ENCODE measurements around the gene ACD. TPM values are rescaled to one million over a fixed set of nuclear protein-coding genes. Genes with fewer than 3 reads are reported as not detected.
"Not testable (repeated sequence)": the region's sequence is repeated elsewhere in the genome, so short reads cannot be mapped to it uniquely, and the experiment has no call there.

The ACD gene
- total RNA-seq (10 to 100 TPM; 29.5 to 38.7 TPM), total RNA-seq (38.8 to 40.0 reads per million in 2 donors)

- Mint-ChIP-seq H3K4me1 (peaks cover 29% of the 10 kb centered on the region), H3K27me3 (no peaks in the 10 kb centered on the region)
- peak; percentile 74 for ATAC-seq
These were observed at the start of gene ACD for GRCh38 chr16:67659675-67660563. ACD (minus strand) TSS chr16:67660260; CDS start chr16:67660220, 40 bp downstream.

GRCh38 chr16:67709050-67709449 lies 49.0 kb upstream of the ACD start:
- Mint-ChIP-seq H3K36me3 (ENCODE audit: low read depth) (peaks cover 8% of the 10 kb centered on the region), H3K27ac (no peak overlapping the region), H3K4me3 (no peak overlapping the region), H3K27me3 (no peaks in the 10 kb centered on the region), H3K4me1 (peaks cover 25% of the 10 kb centered on the region)
- no peaks in the 10 kb centered on the region for H3K9me3 ChIP-seq (ENCODE audit: control insufficient read depth, low read length, poor library complexity, severe bottlenecking)
- no peak for ATAC-seq
- DNase-seq: no peak

More at GRCh38 chr16:67659675-67660563, at the start of gene ACD:
- DNase-seq: peak; percentile 91 to 93 (median 92)
- Mint-ChIP-seq H3K36me3 (ENCODE audit: low read depth) (peaks cover 5% of the 10 kb centered on the region), H3K27ac (peak within 1 kb of the TSS; percentile 91), H3K4me3 (peak within 1 kb of the TSS; percentile 96)
- no peaks in the 10 kb centered on the region for H3K9me3 ChIP-seq (ENCODE audit: control insufficient read depth, low read length, poor library complexity, severe bottlenecking)

GRCh38 chr16:67708368-67708771 lies 48.3 kb upstream of the ACD start:
- no peak for DNase-seq
- H3K4me1 Mint-ChIP-seq: peaks cover 30% of the 10 kb centered on the region
- H3K9me3 ChIP-seq (ENCODE audit: control insufficient read depth, low read length, poor library complexity, severe bottlenecking): no peaks in the 10 kb centered on the region
- H3K27ac Mint-ChIP-seq: no peak overlapping the region
- no peak for ATAC-seq
- peaks cover 8% of the 10 kb centered on the region for H3K36me3 Mint-ChIP-seq (ENCODE audit: low read depth)
- no peak overlapping the region for H3K4me3 Mint-ChIP-seq
- H3K27me3 Mint-ChIP-seq: no peaks in the 10 kb centered on the region

GRCh38 chr16:67707790-67708189 lies 47.7 kb upstream of the ACD start:
- DNase-seq (no peak), ATAC-seq (no peak)
- peaks cover 8% of the 10 kb centered on the region for H3K36me3 Mint-ChIP-seq (ENCODE audit: low read depth)
- no peak overlapping the region for H3K4me3 Mint-ChIP-seq
- no peak overlapping the region for H3K27ac Mint-ChIP-seq
- peaks cover 31% of the 10 kb centered on the region for H3K4me1 Mint-ChIP-seq
- H3K9me3 ChIP-seq (ENCODE audit: control insufficient read depth, low read length, poor library complexity, severe bottlenecking): no peaks in the 10 kb centered on the region
- no peaks in the 10 kb centered on the region for H3K27me3 Mint-ChIP-seq

- H3K27ac Mint-ChIP-seq: no peak overlapping the region
- H3K9me3 ChIP-seq (ENCODE audit: control insufficient read depth, low read length, poor library complexity, severe bottlenecking): no peaks in the 10 kb centered on the region
- H3K36me3 Mint-ChIP-seq (ENCODE audit: low read depth): peaks cover 8% of the 10 kb centered on the region
- DNase-seq (no peak), ATAC-seq (no peak)
- H3K4me3 Mint-ChIP-seq: no peak overlapping the region
- no peaks in the 10 kb centered on the region for H3K27me3 Mint-ChIP-seq
- H3K4me1 Mint-ChIP-seq: peaks cover 31% of the 10 kb centered on the region
These were observed 47.1 kb upstream of the ACD start for GRCh38 chr16:67707210-67707609.

GRCh38 chr16:67704110-67704509 lies 44.0 kb upstream of the ACD start:
- H3K9me3 ChIP-seq (ENCODE audit: control insufficient read depth, low read length, poor library complexity, severe bottlenecking): no peaks in the 10 kb centered on the region
- Mint-ChIP-seq H3K36me3 (ENCODE audit: low read depth) (no peaks in the 10 kb centered on the region), H3K27me3 (no peaks in the 10 kb centered on the region), H3K4me1 (peaks cover 22% of the 10 kb centered on the region), H3K4me3 (peak overlapping the region; percentile 83), H3K27ac (peak overlapping the region; percentile 79)
- ATAC-seq (no peak), DNase-seq (no peak)

GRCh38 chr16:67703626-67704025 lies 43.6 kb upstream of the ACD start:
- H3K27me3 Mint-ChIP-seq: no peaks in the 10 kb centered on the region
- H3K4me1 Mint-ChIP-seq: peaks cover 23% of the 10 kb centered on the region
- ATAC-seq: peak; percentile 66
- H3K4me3 Mint-ChIP-seq: peak overlapping the region; percentile 83
- no peaks in the 10 kb centered on the region for H3K9me3 ChIP-seq (ENCODE audit: control insufficient read depth, low read length, poor library complexity, severe bottlenecking)
- H3K36me3 Mint-ChIP-seq (ENCODE audit: low read depth): no peaks in the 10 kb centered on the region
- H3K27ac Mint-ChIP-seq: peak overlapping the region; percentile 79
- no peak for DNase-seq

- H3K4me1 Mint-ChIP-seq: peaks cover 23% of the 10 kb centered on the region
- H3K9me3 ChIP-seq (ENCODE audit: control insufficient read depth, low read length, poor library complexity, severe bottlenecking): no peaks in the 10 kb centered on the region
- H3K36me3 Mint-ChIP-seq (ENCODE audit: low read depth): no peaks in the 10 kb centered on the region
- no peak overlapping the region for H3K4me3 Mint-ChIP-seq
- DNase-seq (no peak), ATAC-seq (no peak)
- H3K27me3 Mint-ChIP-seq: no peaks in the 10 kb centered on the region
- no peak overlapping the region for H3K27ac Mint-ChIP-seq
These were observed 42.1 kb upstream of the ACD start for GRCh38 chr16:67702130-67702529.

- H3K36me3 Mint-ChIP-seq (ENCODE audit: low read depth): no peaks in the 10 kb centered on the region
- no peak for DNase-seq
- no peak overlapping the region for H3K27ac Mint-ChIP-seq
- no peak for ATAC-seq
- no peaks in the 10 kb centered on the region for H3K27me3 Mint-ChIP-seq
- H3K4me3 Mint-ChIP-seq: no peak overlapping the region
- H3K9me3 ChIP-seq (ENCODE audit: control insufficient read depth, low read length, poor library complexity, severe bottlenecking): no peaks in the 10 kb centered on the region
- peaks cover 23% of the 10 kb centered on the region for H3K4me1 Mint-ChIP-seq
These were observed 41.4 kb upstream of the ACD start for GRCh38 chr16:67701420-67701819.

GRCh38 chr16:67699265-67699664 lies 39.2 kb upstream of the ACD start:
- ATAC-seq: no peak
- no peaks in the 10 kb centered on the region for H3K36me3 Mint-ChIP-seq (ENCODE audit: low read depth)
- H3K9me3 ChIP-seq (ENCODE audit: control insufficient read depth, low read length, poor library complexity, severe bottlenecking): no peaks in the 10 kb centered on the region

GRCh38 chr16:67697422-67698185 lies 37.5 kb upstream of the ACD start:
- peaks cover 11% of the 10 kb centered on the region for H3K4me1 Mint-ChIP-seq
- no peaks in the 10 kb centered on the region for H3K36me3 Mint-ChIP-seq (ENCODE audit: low read depth)
- DNase-seq (no peak), ATAC-seq (no peak)
- H3K27ac Mint-ChIP-seq: no peak overlapping the region
- H3K27me3 Mint-ChIP-seq: no peaks in the 10 kb centered on the region
- peak overlapping the region; percentile 19 for H3K4me3 Mint-ChIP-seq
- H3K9me3 ChIP-seq (ENCODE audit: control insufficient read depth, low read length, poor library complexity, severe bottlenecking): no peaks in the 10 kb centered on the region

More at GRCh38 chr16:67699265-67699664, 39.2 kb upstream of the ACD start:
- peaks cover 21% of the 10 kb centered on the region for H3K4me1 Mint-ChIP-seq
- no peak overlapping the region for H3K4me3 Mint-ChIP-seq
- no peak for DNase-seq
- H3K27me3 Mint-ChIP-seq: no peaks in the 10 kb centered on the region
- no peak overlapping the region for H3K27ac Mint-ChIP-seq

GRCh38 chr16:67694611-67695010 lies 34.6 kb upstream of the ACD start:
- Mint-ChIP-seq H3K27ac (no peak overlapping the region), H3K4me1 (peaks cover 9% of the 10 kb centered on the region), H3K4me3 (no peak overlapping the region), H3K36me3 (ENCODE audit: low read depth) (peaks cover 3% of the 10 kb centered on the region), H3K27me3 (no peaks in the 10 kb centered on the region)
- no peak for ATAC-seq
- no peaks in the 10 kb centered on the region for H3K9me3 ChIP-seq (ENCODE audit: control insufficient read depth, low read length, poor library complexity, severe bottlenecking)
- DNase-seq: no peak

- not testable (repeated sequence) for DNase-seq; H3K4me1 Mint-ChIP-seq; H3K27me3 Mint-ChIP-seq; ATAC-seq; H3K9me3 ChIP-seq (ENCODE audit: control insufficient read depth, low read length, poor library complexity, severe bottlenecking); H3K4me3 Mint-ChIP-seq; H3K36me3 Mint-ChIP-seq (ENCODE audit: low read depth); H3K27ac Mint-ChIP-seq
These were observed 33.6 kb upstream of the ACD start for GRCh38 chr16:67693517-67694285.

All from T-helper 17 cell (primary cell).